ENCODE measurements around the gene ALDH1L1.

Gene ALDH1L1

GRCh38 chr3:126197854-126198584, 17.6 kb upstream of the ALDH1L1 start:
- TF ChIP-seq ZNF654 (tag by site-specific recombination; IDR thresholded peaks at IDR 0.05; ENCODE audit: low read depth) = peak; percentile 37
- no peak for TF ChIP-seq ZNF785 (tag by site-specific recombination; IDR thresholded peaks at IDR 0.05)
- 0 out of 2 replicates have a peak, but pooled peaks have one; percentile 15 for TF ChIP-seq SCRT2 (tag by site-specific recombination; IDR thresholded peaks at IDR 0.05)
- TF ChIP-seq WT1 (tag by site-specific recombination; IDR thresholded peaks at IDR 0.05) = no peak
- TF ChIP-seq ZIC2 (tag by site-specific recombination; IDR thresholded peaks at IDR 0.05) = no peak
- no peak for TF ChIP-seq ZNF239 (tag by site-specific recombination; IDR thresholded peaks at IDR 0.05)
- TF ChIP-seq ZNF184 (tag by site-specific recombination; IDR thresholded peaks at IDR 0.05) = no peak
- TF ChIP-seq ZNF624 (tag by site-specific recombination; IDR thresholded peaks at IDR 0.05) = no peak
- TF ChIP-seq ZNF266 (tag by site-specific recombination; IDR thresholded peaks at IDR 0.05; ENCODE audit: low read depth) = no peak
- TF ChIP-seq ZNF23 (tag by site-specific recombination; IDR thresholded peaks at IDR 0.05; ENCODE audit: borderline replicate concordance) = no peak
- Histone ChIP-seq H3K9me3 (ENCODE audit: control insufficient read depth, insufficient read depth, low read depth, low read length) (no peaks in the 10 kb centered on the region), H3K27ac (ENCODE audit: extremely low read depth, low read depth, low read length) (no peak overlapping the region), H3K4me1 (ENCODE audit: control insufficient read depth, insufficient read depth, low read length) (no peaks in the 10 kb centered on the region), H3K36me3 (ENCODE audit: control insufficient read depth in 2 of 2, insufficient read depth in 1 of 2, low read length in 2 of 2) (no peaks in the 10 kb centered on the region), H3K4me3 (ENCODE audit: low read depth, low read length) (no peak overlapping the region)
- ChIA-PET POLR2A (no interaction called here), CTCF (interaction anchor here (0.6 to 3.9 kb wide), 19 partner anchors 10 to 540 kb away, joined by 3 to 39 read pairs (median 4); no protein-coding TSS in a partner anchor)

DNA sequence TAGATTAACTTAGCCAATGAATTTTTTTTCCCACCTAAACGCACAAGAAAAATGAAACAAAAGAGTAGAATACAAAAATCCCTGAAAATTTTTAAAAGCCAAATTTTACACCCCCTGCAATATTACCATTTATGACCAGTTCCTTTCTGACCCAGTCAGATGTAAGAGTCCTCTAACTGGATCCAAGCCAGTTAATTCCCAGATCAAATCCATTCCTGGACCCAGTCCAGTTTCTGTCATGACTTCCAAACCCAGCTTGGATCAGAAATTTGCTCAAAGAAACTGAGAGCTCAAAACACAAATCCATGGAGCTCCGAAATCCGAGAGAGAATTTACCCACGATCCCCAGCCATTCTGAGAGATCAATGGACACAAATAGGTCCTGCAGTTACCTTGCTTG, 17.0 kb upstream of the ALDH1L1 start:
- no peak overlapping the region for H3K4me3 ChIP-seq (ENCODE audit: low read depth, low read length)
- H3K4me1 ChIP-seq (ENCODE audit: control insufficient read depth, insufficient read depth, low read length) = no peaks in the 10 kb centered on the region
- CTCF ChIA-PET = interaction anchor here (0.6 to 3.9 kb wide), 10 partner anchors 10 to 540 kb away, joined by 3 to 39 read pairs (median 4); no protein-coding TSS in a partner anchor
- POLR2A ChIA-PET = no interaction called here
- TF ChIP-seq KLF16 (tag by site-specific recombination; IDR thresholded peaks at IDR 0.05) (no peak), ZNF24 (tag by site-specific recombination; IDR thresholded peaks at IDR 0.05) (no peak), ZNF239 (tag by site-specific recombination; IDR thresholded peaks at IDR 0.05) (no peak), ZNF169 (tag by site-specific recombination; IDR thresholded peaks at IDR 0.05) (no peak), ZNF175 (tag by site-specific recombination; IDR thresholded peaks at IDR 0.05) (no peak), ZNF670 (tag by site-specific recombination; IDR thresholded peaks at IDR 0.05; ENCODE audit: low read depth) (no peak), ZBTB26 (tag by site-specific recombination; optimal IDR thresholded peaks at IDR 0.05) (no peak), ZFHX2 (tag by site-specific recombination; conservative IDR thresholded peaks at IDR 0.05) (no peak), ZNF701 (tag by site-specific recombination; IDR thresholded peaks at IDR 0.05) (no peak)
- TF ChIP-seq, protein P1, sequence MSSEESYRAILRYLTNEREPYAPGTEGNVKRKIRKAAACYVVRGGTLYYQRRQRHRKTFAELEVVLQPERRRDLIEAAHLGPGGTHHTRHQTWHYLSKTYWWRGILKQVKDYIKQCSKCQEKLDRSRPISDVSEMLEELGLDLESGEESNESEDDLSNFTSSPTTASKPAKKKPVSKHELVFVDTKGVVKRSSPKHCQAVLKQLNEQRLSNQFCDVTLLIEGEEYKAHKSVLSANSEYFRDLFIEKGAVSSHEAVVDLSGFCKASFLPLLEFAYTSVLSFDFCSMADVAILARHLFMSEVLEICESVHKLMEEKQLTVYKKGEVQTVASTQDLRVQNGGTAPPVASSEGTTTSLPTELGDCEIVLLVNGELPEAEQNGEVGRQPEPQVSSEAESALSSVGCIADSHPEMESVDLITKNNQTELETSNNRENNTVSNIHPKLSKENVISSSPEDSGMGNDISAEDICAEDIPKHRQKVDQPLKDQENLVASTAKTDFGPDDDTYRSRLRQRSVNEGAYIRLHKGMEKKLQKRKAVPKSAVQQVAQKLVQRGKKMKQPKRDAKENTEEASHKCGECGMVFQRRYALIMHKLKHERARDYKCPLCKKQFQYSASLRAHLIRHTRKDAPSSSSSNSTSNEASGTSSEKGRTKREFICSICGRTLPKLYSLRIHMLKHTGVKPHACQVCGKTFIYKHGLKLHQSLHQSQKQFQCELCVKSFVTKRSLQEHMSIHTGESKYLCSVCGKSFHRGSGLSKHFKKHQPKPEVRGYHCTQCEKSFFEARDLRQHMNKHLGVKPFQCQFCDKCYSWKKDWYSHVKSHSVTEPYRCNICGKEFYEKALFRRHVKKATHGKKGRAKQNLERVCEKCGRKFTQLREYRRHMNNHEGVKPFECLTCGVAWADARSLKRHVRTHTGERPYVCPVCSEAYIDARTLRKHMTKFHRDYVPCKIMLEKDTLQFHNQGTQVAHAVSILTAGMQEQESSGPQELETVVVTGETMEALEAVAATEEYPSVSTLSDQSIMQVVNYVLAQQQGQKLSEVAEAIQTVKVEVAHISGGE (tag by site-specific recombination; conservative IDR thresholded peaks at IDR 0.05; ENCODE audit: low read depth) = no peak
- TF ChIP-seq, protein P2, sequence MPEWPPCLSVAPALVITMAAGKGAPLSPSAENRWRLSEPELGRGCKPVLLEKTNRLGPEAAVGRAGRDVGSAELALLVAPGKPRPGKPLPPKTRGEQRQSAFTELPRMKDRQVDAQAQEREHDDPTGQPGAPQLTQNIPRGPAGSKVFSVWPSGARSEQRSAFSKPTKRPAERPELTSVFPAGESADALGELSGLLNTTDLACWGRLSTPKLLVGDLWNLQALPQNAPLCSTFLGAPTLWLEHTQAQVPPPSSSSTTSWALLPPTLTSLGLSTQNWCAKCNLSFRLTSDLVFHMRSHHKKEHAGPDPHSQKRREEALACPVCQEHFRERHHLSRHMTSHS (tag by site-specific recombination; IDR thresholded peaks at IDR 0.05) = no peak
- TF ChIP-seq, protein P3, sequence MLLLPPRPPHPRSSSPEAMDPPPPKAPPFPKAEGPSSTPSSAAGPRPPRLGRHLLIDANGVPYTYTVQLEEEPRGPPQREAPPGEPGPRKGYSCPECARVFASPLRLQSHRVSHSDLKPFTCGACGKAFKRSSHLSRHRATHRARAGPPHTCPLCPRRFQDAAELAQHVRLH (tag by site-specific recombination; IDR thresholded peaks at IDR 0.05) = no peak
- no peak overlapping the region for H3K27ac ChIP-seq (ENCODE audit: extremely low read depth, low read depth, low read length)
- H3K36me3 ChIP-seq (ENCODE audit: control insufficient read depth in 2 of 2, insufficient read depth in 1 of 2, low read length in 2 of 2) = no peaks in the 10 kb centered on the region
- H3K9me3 ChIP-seq (ENCODE audit: control insufficient read depth, insufficient read depth, low read depth, low read length) = no peaks in the 10 kb centered on the region
